DOHH2 (cell line): ENCODE data around the gene DIP2B.

Experiments used
- H3F3A ChIP-seq: fragments of 200-600 bp; sonication (generic), shearing (Covaris generic); 2 replicates; pipeline ENCODE4 v1.6.0; 2016; ENCODE audit warnings: antibody characterized with exemption, mild to moderate bottlenecking; ENCODE audit not compliant: control insufficient read depth, insufficient read depth
- H3K27ac ChIP-seq: fragments of 200-600 bp; sonication (generic); 2 replicates; pipeline ENCODE4 v1.5.1; 2014; ENCODE audit warnings: low read depth, mild to moderate bottlenecking, low read length, moderate library complexity
- H3K27me3 ChIP-seq: fragments of 200-600 bp; sonication (generic); 2 replicates; pipeline ENCODE4 v1.6.1; 2014; ENCODE audit warnings: mild to moderate bottlenecking, low read length, mixed read lengths; ENCODE audit not compliant: control insufficient read depth
- H3K36me3 ChIP-seq: fragments of 200-600 bp; sonication (generic); 2 replicates; pipeline ENCODE4 v1.6.1; 2014; ENCODE audit warnings: mild to moderate bottlenecking, low read length, moderate library complexity, mixed read lengths; ENCODE audit not compliant: control insufficient read depth
- H3K4me1 ChIP-seq: fragments of 200-600 bp; sonication (generic); 2 replicates; pipeline ENCODE4 v1.6.1; 2014; ENCODE audit warnings: mild to moderate bottlenecking, low read length, mixed read lengths; ENCODE audit not compliant: control insufficient read depth
- H3K4me2 ChIP-seq: fragments of 200-600 bp; sonication (generic); 2 replicates; pipeline ENCODE4 v1.6.0; 2014; ENCODE audit warnings: mild to moderate bottlenecking, low read length, moderate library complexity
- H3K4me3 ChIP-seq: fragments of 200-600 bp; sonication (generic); 2 replicates; pipeline ENCODE4 v1.5.1; 2014; ENCODE audit warnings: mild to moderate bottlenecking, low read length, mixed read lengths
- H3K79me2 ChIP-seq: fragments of 200-600 bp; sonication (generic); 2 replicates; pipeline ENCODE4 v1.6.1; 2014; ENCODE audit warnings: mild to moderate bottlenecking, low read length, mixed read lengths; ENCODE audit not compliant: control insufficient read depth
- H3K9me2 ChIP-seq: fragments of 200-600 bp; sonication (generic); replicated peaks from 2 replicates; pipeline ENCODE4 v1.6.1; 2014; ENCODE audit warnings: mild to moderate bottlenecking, low read length, mixed read lengths; ENCODE audit not compliant: control insufficient read depth
- H3K9me3 ChIP-seq: fragments of 200-600 bp; sonication (generic); 2 replicates; pipeline ENCODE4 v1.6.1; 2014; ENCODE audit warnings: antibody characterized with exemption, low read length, mixed read lengths; ENCODE audit not compliant: control insufficient read depth, insufficient read depth
- H4K20me1 ChIP-seq: fragments of 200-600 bp; sonication (generic); 2 replicates; pipeline ENCODE4 v1.6.0; 2014; ENCODE audit warnings: low read depth, mild to moderate bottlenecking, antibody characterized with exemption, low read length, moderate library complexity; ENCODE audit not compliant: control insufficient read depth, insufficient read depth
- EZH2phosphoT487 ChIP-seq: fragments of 200-600 bp; sonication (generic); IDR thresholded peaks from 2 replicates; pipeline ENCODE4 v1.6.1; 2017; ENCODE audit warnings: borderline replicate concordance, mild to moderate bottlenecking, antibody characterized with exemption, low read length, moderate library complexity, mixed read lengths
- TF ChIP-seq, protein P1 (sequence below): fragments of 200-600 bp; sonication (generic); IDR thresholded peaks from one replicate; pipeline ENCODE4 v1.5.1; 2014; ENCODE audit warnings: antibody characterized with exemption, mild to moderate bottlenecking, low read depth, low read length; ENCODE audit not compliant: poor library complexity, severe bottlenecking

The DIP2B gene

DNA sequence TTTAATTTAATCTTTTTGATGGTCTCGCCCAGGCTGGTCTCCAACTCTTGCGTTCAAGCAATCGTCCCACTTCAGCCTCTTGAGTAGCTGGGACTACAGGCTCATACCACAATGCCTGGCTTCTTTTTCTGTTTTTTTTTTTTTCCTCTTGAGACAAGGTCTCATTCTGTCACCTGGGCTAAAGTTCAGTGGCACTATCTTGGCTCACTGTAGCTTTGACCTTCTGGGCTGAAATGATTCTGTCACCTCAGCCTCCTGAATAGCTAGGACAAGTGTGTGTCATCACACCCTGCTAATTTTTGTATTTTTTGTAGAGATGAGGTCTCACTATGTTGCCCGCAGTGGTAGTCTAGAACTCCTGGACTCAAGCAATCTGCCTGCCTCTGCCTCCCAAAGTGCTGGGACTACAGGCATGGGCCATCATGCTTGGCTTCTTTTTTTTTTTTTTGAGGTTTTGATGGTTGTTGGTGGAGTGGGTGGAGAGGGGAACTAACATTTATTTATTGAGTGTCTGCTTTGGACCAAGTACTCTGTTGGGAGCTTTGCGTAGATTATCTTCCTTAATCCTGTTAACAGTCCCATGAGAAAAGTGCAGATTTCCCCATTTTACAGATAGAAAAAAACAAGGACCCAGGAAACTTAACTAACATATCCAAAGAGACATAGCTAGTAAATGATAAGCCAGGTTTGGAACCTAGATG, 102.0 kb downstream of the DIP2B start:
- TF ChIP-seq EZH2phosphoT487, result no peak
- TF ChIP-seq, protein P1, sequence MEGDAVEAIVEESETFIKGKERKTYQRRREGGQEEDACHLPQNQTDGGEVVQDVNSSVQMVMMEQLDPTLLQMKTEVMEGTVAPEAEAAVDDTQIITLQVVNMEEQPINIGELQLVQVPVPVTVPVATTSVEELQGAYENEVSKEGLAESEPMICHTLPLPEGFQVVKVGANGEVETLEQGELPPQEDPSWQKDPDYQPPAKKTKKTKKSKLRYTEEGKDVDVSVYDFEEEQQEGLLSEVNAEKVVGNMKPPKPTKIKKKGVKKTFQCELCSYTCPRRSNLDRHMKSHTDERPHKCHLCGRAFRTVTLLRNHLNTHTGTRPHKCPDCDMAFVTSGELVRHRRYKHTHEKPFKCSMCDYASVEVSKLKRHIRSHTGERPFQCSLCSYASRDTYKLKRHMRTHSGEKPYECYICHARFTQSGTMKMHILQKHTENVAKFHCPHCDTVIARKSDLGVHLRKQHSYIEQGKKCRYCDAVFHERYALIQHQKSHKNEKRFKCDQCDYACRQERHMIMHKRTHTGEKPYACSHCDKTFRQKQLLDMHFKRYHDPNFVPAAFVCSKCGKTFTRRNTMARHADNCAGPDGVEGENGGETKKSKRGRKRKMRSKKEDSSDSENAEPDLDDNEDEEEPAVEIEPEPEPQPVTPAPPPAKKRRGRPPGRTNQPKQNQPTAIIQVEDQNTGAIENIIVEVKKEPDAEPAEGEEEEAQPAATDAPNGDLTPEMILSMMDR, result no peak
- H3K9me2 ChIP-seq, result no peaks in the 10 kb centered on the region
- H4K20me1 ChIP-seq, result no peaks in the 10 kb centered on the region
- no peaks in the 10 kb centered on the region for H3K9me3 ChIP-seq
- H3F3A ChIP-seq, result no peaks in the 10 kb centered on the region
- H3K36me3 ChIP-seq, result no peaks in the 10 kb centered on the region
- H3K4me3 ChIP-seq, result no peak overlapping the region
- no peak overlapping the region for H3K27ac ChIP-seq
- H3K4me1 ChIP-seq, result no peaks in the 10 kb centered on the region
- H3K79me2 ChIP-seq, result no peaks in the 10 kb centered on the region
- no peaks in the 10 kb centered on the region for H3K27me3 ChIP-seq
- no peak overlapping the region for H3K4me2 ChIP-seq

GRCh38 chr12:50609292-50609874, 104.6 kb downstream of the DIP2B start:
- no peak overlapping the region for H3K4me2 ChIP-seq
- no peaks in the 10 kb centered on the region for H3K9me3 ChIP-seq
- no peaks in the 10 kb centered on the region for H3F3A ChIP-seq
- no peaks in the 10 kb centered on the region for H3K79me2 ChIP-seq
- H3K27me3 ChIP-seq, result no peaks in the 10 kb centered on the region
- no peaks in the 10 kb centered on the region for H3K4me1 ChIP-seq
- no peak overlapping the region for H3K4me3 ChIP-seq
- no peaks in the 10 kb centered on the region for H4K20me1 ChIP-seq
- H3K27ac ChIP-seq, result no peak overlapping the region
- no peaks in the 10 kb centered on the region for H3K36me3 ChIP-seq
- TF ChIP-seq, protein P1, result no peak
- no peak for TF ChIP-seq EZH2phosphoT487
- no peaks in the 10 kb centered on the region for H3K9me2 ChIP-seq

DNA sequence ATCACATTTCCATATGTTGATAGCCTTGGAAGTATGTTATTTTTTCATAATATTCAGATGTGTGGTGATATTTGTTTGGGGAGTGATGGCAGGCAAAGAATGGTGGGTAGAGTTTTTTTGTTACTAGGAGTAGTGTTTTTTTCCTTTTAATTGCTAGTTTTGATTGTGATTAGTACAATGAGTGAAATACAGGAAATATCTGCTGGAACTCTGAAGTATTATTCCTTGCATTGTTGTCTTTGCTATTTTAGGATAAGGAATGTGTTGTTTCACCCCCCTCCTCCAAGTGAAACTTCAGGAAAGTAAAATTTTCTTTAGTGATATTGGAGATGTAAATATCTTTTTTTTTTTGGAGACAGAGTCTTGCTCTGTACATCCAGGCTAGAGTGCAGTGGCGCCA, 105.4 kb downstream of the DIP2B start:
- Histone ChIP-seq H3K4me2 (no peak overlapping the region), H3F3A (no peaks in the 10 kb centered on the region)

More for the DNA sequence above, 105.4 kb downstream of the DIP2B start:
- no peaks in the 10 kb centered on the region for H3K9me2 ChIP-seq
- H4K20me1 ChIP-seq, result no peaks in the 10 kb centered on the region
- no peaks in the 10 kb centered on the region for H3K9me3 ChIP-seq
- no peaks in the 10 kb centered on the region for H3K4me1 ChIP-seq
- no peak overlapping the region for H3K27ac ChIP-seq
- no peaks in the 10 kb centered on the region for H3K79me2 ChIP-seq
- no peak for TF ChIP-seq EZH2phosphoT487
- TF ChIP-seq, protein P1, result no peak
- no peak overlapping the region for H3K4me3 ChIP-seq
- H3K36me3 ChIP-seq, result no peaks in the 10 kb centered on the region
- H3K27me3 ChIP-seq, result no peaks in the 10 kb centered on the region
